K562 (cell line): ENCODE data around the gene ACSS1. TPM values are rescaled to one million over a fixed set of nuclear protein-coding genes. Genes with fewer than 3 reads are reported as not detected.

Source experiments
- ATAC-seq: fragments of 200-7000 bp; cut with Tn5 transposase; 3 replicates; pipeline ENCODE4 v1.9.1; 2020; ENCODE audit warnings: moderate library complexity
- BruUV-seq: library from RNA; stranded (reverse); fragments of 400-500 nt; replicated peaks from 2 replicates; lab custom pipeline; 2021; lab: Mats Ljungman, UMichigan
- CTCF ChIA-PET: fragments of 300-600 bp; formaldehyde crosslinking; extraction: SDS; loops from one replicate; lab custom pipeline; 2021; ENCODE audit warnings: low intra/inter-chr PET ratio; lab: Yijun Ruan, JAX
- POLR2A ChIA-PET: fragments of 300-600, 350-650 bp; sonication (Branson Sonifier 250); formaldehyde crosslinking; extraction: SDS; loops from one replicate; lab custom pipeline; 2021; ENCODE audit warnings: antibody characterized with exemption, inconsistent platforms; lab: Yijun Ruan, JAX
- DNase-seq, 4 experiments: peaks; one replicate each; pipeline versions ENCODE4 v3.0.0 to v3.0.0-alpha.2; 2011 to 2018; ENCODE audit warnings: low spot score in 3 of 4, mixed read lengths in 3 of 4; ENCODE audit errors: extremely low read depth in 1 of 4
- FAIRE-seq: peaks from 2 replicates; lab custom pipeline; 2011; peaks lifted over from hg19 to GRCh38; lab: Jason Lieb, UNC
- H2AFZ ChIP-seq: 2 replicates; pipeline ENCODE4 v1.6.0; 2011; ENCODE audit warnings: low read depth, low read length, control low read depth, inconsistent platforms
- H3K27ac ChIP-seq: fragments of 200-600 bp; 3 replicates; pipeline ENCODE4 v1.8.0; 2011; ENCODE audit warnings: low read depth, mild to moderate bottlenecking, control low read depth, inconsistent platforms, low read length, moderate library complexity, mixed read lengths; ENCODE audit errors: extremely low read depth
- H3K27me3 ChIP-seq, 2 experiments: fragments of 300-600 bp in 1 of 2; 2 replicates in 1 of 2; 3 replicates in 1 of 2; pipeline versions ENCODE4 v1.6.0 to v1.8.0; 2011; ENCODE audit warnings: inconsistent platforms in 2 of 2, low read length in 2 of 2, mild to moderate bottlenecking in 1 of 2, mixed read lengths in 1 of 2, moderate library complexity in 1 of 2; ENCODE audit not compliant: control insufficient read depth in 2 of 2, insufficient read depth in 2 of 2
- H3K36me3 ChIP-seq: fragments of 300-600 bp; 3 replicates; pipeline ENCODE4 v1.8.0; 2011; ENCODE audit warnings: mild to moderate bottlenecking, low read length, inconsistent platforms; ENCODE audit not compliant: control insufficient read depth, insufficient read depth
- H3K4me1 ChIP-seq, 2 experiments: fragments of 200-600 bp in 1 of 2; replicated peaks in 1 of 2; 2 replicates in 1 of 2; 3 replicates in 1 of 2; pipeline versions ENCODE4 v1.5.1 to v1.8.0; 2011; ENCODE audit warnings: inconsistent platforms in 2 of 2, low read length in 2 of 2, mild to moderate bottlenecking in 1 of 2, mixed read lengths in 1 of 2, moderate library complexity in 1 of 2; ENCODE audit not compliant: control insufficient read depth in 2 of 2, insufficient read depth in 2 of 2
- H3K4me2 ChIP-seq: 2 replicates; pipeline ENCODE4 v1.6.1; 2011; ENCODE audit warnings: low read length, control low read depth, inconsistent platforms, mixed read lengths; ENCODE audit not compliant: insufficient read depth
- H3K4me3 ChIP-seq: fragments of 200-600 bp; sonication (generic), shearing (Covaris generic); 2 replicates; pipeline ENCODE4 v1.5.1; 2016; ENCODE audit warnings: control low read depth, inconsistent platforms
- H3K79me2 ChIP-seq: fragments of 200-600 bp; 3 replicates; pipeline ENCODE4 v1.8.0; 2011; ENCODE audit warnings: low read length, inconsistent platforms; ENCODE audit not compliant: control insufficient read depth, insufficient read depth
- H3K9ac ChIP-seq, 2 experiments: 2 replicates each; pipeline versions ENCODE4 v1.6.0 to v1.6.1; 2011; ENCODE audit warnings: low read depth in 2 of 2, low read length in 2 of 2, control low read depth in 1 of 2, inconsistent platforms in 1 of 2, mild to moderate bottlenecking in 1 of 2, mixed read lengths in 1 of 2; ENCODE audit not compliant: insufficient read depth in 1 of 2
- H3K9me1 ChIP-seq: one replicate; pipeline ENCODE4 v1.6.0; 2011; ENCODE audit warnings: inconsistent platforms, mild to moderate bottlenecking, low read length, moderate library complexity; ENCODE audit not compliant: control insufficient read depth, insufficient read depth
- H3K9me3 ChIP-seq: replicated peaks from 2 replicates; pipeline ENCODE4 v1.5.1; 2011; ENCODE audit warnings: low read depth, low read length, inconsistent platforms; ENCODE audit not compliant: control insufficient read depth, insufficient read depth
- H4K20me1 ChIP-seq: replicated peaks from 2 replicates; pipeline ENCODE4 v1.6.1; 2011; ENCODE audit warnings: low read length, inconsistent platforms, mixed read lengths; ENCODE audit not compliant: control insufficient read depth, insufficient read depth
- CC2D1A ChIP-seq: fragments of 450-650 bp; IDR thresholded peaks from 2 replicates; pipeline ENCODE4 v1.6.1; 2017; ENCODE audit warnings: mild to moderate bottlenecking
- MEF2A ChIP-seq: IDR thresholded peaks from 2 replicates; pipeline ENCODE4 v1.6.1; 2011; ENCODE audit warnings: low read depth, mild to moderate bottlenecking, low read length, moderate library complexity; ENCODE audit not compliant: control insufficient read depth
- NR4A1 ChIP-seq, 2 experiments: fragments of 250-450 bp in 1 of 2; fragments of 450-650 bp in 1 of 2; sonication (Bioruptor Pico) in 1 of 2; IDR thresholded peaks; 2 replicates each; pipeline versions ENCODE4 v1.4.0 to v1.6.1; 2016 to 2020; ENCODE audit warnings: mild to moderate bottlenecking in 2 of 2, missing compliant biosample characterization in 1 of 2, missing genetic modification characterization in 1 of 2, moderate library complexity in 1 of 2
- RBM14 ChIP-seq: fragments of 200-400 bp; formaldehyde crosslinking; IDR thresholded peaks from 2 replicates; pipeline ENCODE4 v1.6.1; 2018; ENCODE audit warnings: low read depth, mild to moderate bottlenecking, low read length, moderate library complexity, borderline replicate concordance; ENCODE audit not compliant: insufficient read depth
- SPI1 ChIP-seq: IDR thresholded peaks from 2 replicates; pipeline ENCODE4 v1.6.1; 2011; ENCODE audit warnings: low read depth, low read length, control low read depth, borderline replicate concordance
- ZNF175 ChIP-seq: fragments of 200-800 bp; sonication (Bioruptor generic); IDR thresholded peaks from 2 replicates; pipeline ENCODE4 v1.6.1; 2016; ENCODE audit warnings: low read depth, mild to moderate bottlenecking, missing genetic modification characterization, missing compliant biosample characterization
- ZNF507 ChIP-seq: conservative IDR thresholded peaks from 2 replicates; pipeline ENCODE4 v1.6.1; 2017; ENCODE audit warnings: missing genetic modification characterization, missing compliant biosample characterization
- WGBS: fragments of 100-300 bp; shearing (Covaris generic); methylation state at CpG from one replicate; pipeline ENCODE4 v1.1.6; 2016; ENCODE audit warnings: low coverage, mixed read lengths; ENCODE audit not compliant: insufficient coverage; ENCODE audit errors: missing lambda C conversion rate; 5-methylcytosine and 5-hydroxymethylcytosine counted together
- in situ Hi-C: fragments of 300-500 bp; cut with MboI; formaldehyde crosslinking; loops from 4 replicates; pipeline ENCODE4 v1.15.0; 2018; ENCODE audit warnings: inconsistent platforms, mixed read lengths
- intact Hi-C: fragments of 100-400 bp; cut with micrococcal nuclease; formaldehyde crosslinking; loops from 2 replicates; pipeline ENCODE4 v1.14.2; 2022
- polyA plus RNA-seq, 8 experiments: library from polyadenylated mRNA; depleted of rRNA in 4 of 8; stranded (reverse) in 5 of 8; unstranded in 3 of 8; fragments of >200 nt; fragmentation: Nextera tagmentation in 2 of 8; fragmentation: Illumina TruSeq in 1 of 8; extraction: Ambion mirVana in 2 of 8; extraction: Trizol in 1 of 8; gene quantifications; 2 replicates each; pipeline versions ENCODE4 v1.2.1 to v1.2.3, GENCODE V29; 2011 to 2014; ENCODE audit warnings: inconsistent platforms in 1 of 8, missing spikeins in 1 of 8
- total RNA-seq, 7 experiments: library from RNA; depleted of rRNA in 6 of 7; stranded (reverse); fragments of >200 nt in 6 of 7; fragmentation: Illumina TruSeq in 2 of 7; extraction: Trizol in 2 of 7; gene quantifications; 2 replicates each; pipeline versions ENCODE4 v1.2.1 to v1.2.3, GENCODE V29; 2011 to 2021; ENCODE audit warnings: low replicate concordance in 1 of 7
- TF ChIP-seq, protein P1 (sequence below): fragments of 450-650 bp; IDR thresholded peaks from 2 replicates; pipeline ENCODE4 v1.7.1; 2018; ENCODE audit warnings: mild to moderate bottlenecking, low read depth; ENCODE audit not compliant: partially characterized antibody
- TF ChIP-seq, protein P2 (sequence below): sonication (generic); formaldehyde crosslinking; IDR thresholded peaks from 2 replicates; pipeline ENCODE4 v1.8.0; 2023; ENCODE audit warnings: missing genetic modification reagents, mild to moderate bottlenecking, borderline replicate concordance
- TF ChIP-seq, protein P3 (sequence below), 2 experiments: fragments of 450-650 bp; conservative IDR thresholded peaks; 2 replicates each; pipeline ENCODE4 v1.6.1; 2017; ENCODE audit warnings: mild to moderate bottlenecking in 2 of 2, moderate library complexity in 2 of 2

ACSS1 gene
- total and polyA plus RNA-seq, 9 of the 15 experiments (the other 6 are each of a cell fraction or from before 2014, with no cell fraction given) = 0.07 to 2.1 (median 0.27) TPM; not detected in 3

DNA sequence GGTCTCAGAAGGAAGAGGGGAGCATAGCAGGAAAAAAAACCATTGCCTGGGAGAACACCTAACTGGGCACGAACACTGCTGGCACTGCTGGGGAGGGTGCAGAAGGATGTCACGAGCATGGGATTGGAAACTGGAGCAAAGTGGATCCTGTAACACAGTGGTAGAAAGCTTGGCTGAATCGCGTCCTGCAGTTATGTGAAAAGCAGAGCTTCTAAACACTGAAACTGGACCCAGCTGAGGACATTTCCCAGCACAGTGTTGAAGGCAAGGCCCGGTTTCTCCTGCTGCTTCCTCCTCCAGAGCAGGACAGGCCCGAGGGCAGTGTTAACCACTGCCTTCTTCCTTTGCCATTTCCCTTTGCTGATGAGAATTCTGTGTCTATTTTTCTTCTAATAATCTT lies 72.1 kb downstream of the ACSS1 start:
- Histone ChIP-seq H3K9me1 (no peaks in the 10 kb centered on the region), H3K79me2 (peaks cover 11% of the 10 kb centered on the region), H3K9me3 (no peaks in the 10 kb centered on the region), H3K36me3 (peaks cover 26% of the 10 kb centered on the region; the same call in 2 of the 3 replicates), H3K4me1 (no peaks in the 10 kb centered on the region; a peak in 1 of 5 replicates), H3K27me3 (no peaks in the 10 kb centered on the region), H4K20me1 (no peaks in the 10 kb centered on the region), H3K27ac (no peak overlapping the region), H2AFZ (no peak overlapping the region), H3K9ac (no peak overlapping the region), H3K4me3 (no peak overlapping the region), H3K4me2 (no peak overlapping the region)
- DNase-seq (no peak), FAIRE-seq (no peak), ATAC-seq (no peak)
- in situ Hi-C loops = no loop called here
- intact Hi-C loops = no loop called here
- no TSS peak for BruUV-seq
- TF ChIP-seq NR4A1 (CRISPR knock-in tag; IDR thresholded peaks at IDR 0.05) = no peak
- no peak for TF ChIP-seq NR4A1 (tag; IDR thresholded peaks at IDR 0.05)
- TF ChIP-seq CC2D1A = no peak
- TF ChIP-seq, protein P1, sequence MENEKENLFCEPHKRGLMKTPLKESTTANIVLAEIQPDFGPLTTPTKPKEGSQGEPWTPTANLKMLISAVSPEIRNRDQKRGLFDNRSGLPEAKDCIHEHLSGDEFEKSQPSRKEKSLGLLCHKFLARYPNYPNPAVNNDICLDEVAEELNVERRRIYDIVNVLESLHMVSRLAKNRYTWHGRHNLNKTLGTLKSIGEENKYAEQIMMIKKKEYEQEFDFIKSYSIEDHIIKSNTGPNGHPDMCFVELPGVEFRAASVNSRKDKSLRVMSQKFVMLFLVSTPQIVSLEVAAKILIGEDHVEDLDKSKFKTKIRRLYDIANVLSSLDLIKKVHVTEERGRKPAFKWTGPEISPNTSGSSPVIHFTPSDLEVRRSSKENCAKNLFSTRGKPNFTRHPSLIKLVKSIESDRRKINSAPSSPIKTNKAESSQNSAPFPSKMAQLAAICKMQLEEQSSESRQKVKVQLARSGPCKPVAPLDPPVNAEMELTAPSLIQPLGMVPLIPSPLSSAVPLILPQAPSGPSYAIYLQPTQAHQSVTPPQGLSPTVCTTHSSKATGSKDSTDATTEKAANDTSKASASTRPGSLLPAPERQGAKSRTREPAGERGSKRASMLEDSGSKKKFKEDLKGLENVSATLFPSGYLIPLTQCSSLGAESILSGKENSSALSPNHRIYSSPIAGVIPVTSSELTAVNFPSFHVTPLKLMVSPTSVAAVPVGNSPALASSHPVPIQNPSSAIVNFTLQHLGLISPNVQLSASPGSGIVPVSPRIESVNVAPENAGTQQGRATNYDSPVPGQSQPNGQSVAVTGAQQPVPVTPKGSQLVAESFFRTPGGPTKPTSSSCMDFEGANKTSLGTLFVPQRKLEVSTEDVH = no peak
- no peak for TF ChIP-seq SPI1
- no peak for TF ChIP-seq MEF2A
- TF ChIP-seq, protein P2, sequence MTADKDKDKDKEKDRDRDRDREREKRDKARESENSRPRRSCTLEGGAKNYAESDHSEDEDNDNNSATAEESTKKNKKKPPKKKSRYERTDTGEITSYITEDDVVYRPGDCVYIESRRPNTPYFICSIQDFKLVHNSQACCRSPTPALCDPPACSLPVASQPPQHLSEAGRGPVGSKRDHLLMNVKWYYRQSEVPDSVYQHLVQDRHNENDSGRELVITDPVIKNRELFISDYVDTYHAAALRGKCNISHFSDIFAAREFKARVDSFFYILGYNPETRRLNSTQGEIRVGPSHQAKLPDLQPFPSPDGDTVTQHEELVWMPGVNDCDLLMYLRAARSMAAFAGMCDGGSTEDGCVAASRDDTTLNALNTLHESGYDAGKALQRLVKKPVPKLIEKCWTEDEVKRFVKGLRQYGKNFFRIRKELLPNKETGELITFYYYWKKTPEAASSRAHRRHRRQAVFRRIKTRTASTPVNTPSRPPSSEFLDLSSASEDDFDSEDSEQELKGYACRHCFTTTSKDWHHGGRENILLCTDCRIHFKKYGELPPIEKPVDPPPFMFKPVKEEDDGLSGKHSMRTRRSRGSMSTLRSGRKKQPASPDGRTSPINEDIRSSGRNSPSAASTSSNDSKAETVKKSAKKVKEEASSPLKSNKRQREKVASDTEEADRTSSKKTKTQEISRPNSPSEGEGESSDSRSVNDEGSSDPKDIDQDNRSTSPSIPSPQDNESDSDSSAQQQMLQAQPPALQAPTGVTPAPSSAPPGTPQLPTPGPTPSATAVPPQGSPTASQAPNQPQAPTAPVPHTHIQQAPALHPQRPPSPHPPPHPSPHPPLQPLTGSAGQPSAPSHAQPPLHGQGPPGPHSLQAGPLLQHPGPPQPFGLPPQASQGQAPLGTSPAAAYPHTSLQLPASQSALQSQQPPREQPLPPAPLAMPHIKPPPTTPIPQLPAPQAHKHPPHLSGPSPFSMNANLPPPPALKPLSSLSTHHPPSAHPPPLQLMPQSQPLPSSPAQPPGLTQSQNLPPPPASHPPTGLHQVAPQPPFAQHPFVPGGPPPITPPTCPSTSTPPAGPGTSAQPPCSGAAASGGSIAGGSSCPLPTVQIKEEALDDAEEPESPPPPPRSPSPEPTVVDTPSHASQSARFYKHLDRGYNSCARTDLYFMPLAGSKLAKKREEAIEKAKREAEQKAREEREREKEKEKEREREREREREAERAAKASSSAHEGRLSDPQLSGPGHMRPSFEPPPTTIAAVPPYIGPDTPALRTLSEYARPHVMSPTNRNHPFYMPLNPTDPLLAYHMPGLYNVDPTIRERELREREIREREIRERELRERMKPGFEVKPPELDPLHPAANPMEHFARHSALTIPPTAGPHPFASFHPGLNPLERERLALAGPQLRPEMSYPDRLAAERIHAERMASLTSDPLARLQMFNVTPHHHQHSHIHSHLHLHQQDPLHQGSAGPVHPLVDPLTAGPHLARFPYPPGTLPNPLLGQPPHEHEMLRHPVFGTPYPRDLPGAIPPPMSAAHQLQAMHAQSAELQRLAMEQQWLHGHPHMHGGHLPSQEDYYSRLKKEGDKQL (CRISPR knock-in tag) = no peak
- TF ChIP-seq ZNF175 (CRISPR knock-in tag) = no peak
- TF ChIP-seq ZNF507 (tag) = no peak
- TF ChIP-seq RBM14 = no peak
- TF ChIP-seq, protein P3, sequence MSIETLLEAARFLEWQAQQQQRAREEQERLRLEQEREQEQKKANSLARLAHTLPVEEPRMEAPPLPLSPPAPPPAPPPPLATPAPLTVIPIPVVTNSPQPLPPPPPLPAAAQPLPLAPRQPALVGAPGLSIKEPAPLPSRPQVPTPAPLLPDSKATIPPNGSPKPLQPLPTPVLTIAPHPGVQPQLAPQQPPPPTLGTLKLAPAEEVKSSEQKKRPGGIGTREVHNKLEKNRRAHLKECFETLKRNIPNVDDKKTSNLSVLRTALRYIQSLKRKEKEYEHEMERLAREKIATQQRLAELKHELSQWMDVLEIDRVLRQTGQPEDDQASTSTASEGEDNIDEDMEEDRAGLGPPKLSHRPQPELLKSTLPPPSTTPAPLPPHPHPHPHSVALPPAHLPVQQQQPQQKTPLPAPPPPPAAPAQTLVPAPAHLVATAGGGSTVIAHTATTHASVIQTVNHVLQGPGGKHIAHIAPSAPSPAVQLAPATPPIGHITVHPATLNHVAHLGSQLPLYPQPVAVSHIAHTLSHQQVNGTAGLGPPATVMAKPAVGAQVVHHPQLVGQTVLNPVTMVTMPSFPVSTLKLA (conservative IDR thresholded peaks at IDR 0.05) = no peak
- POLR2A ChIA-PET = interaction anchor here (0.6 kb wide), 1 partner anchor 368 kb away, joined by 3 read pairs; no protein-coding TSS in a partner anchor
- CTCF ChIA-PET = no interaction called here
- 64% methylated on average over 5 of the region's 6 CpGs for WGBS
